OCI-LY7 (cell line): Measurements from ENCODE around the gene C2orf81. TPM values are rescaled to one million over a fixed set of nuclear protein-coding genes. Genes with fewer than 3 reads are reported as not detected.
"Not testable (repeated sequence)": the region's sequence is repeated elsewhere in the genome, so short reads cannot be mapped to it uniquely, and the experiment has no call there.

Experiments
- Bru-seq: library from RNA; stranded (reverse); fragments of 400-500 nt; gene quantifications from one replicate; lab custom pipeline; 2021; lab: Mats Ljungman, UMichigan
- BruChase-seq, 2 experiments: library from RNA; stranded (reverse); fragments of 400-500 nt; gene quantifications; one replicate each; lab custom pipeline; 2021; lab: Mats Ljungman, UMichigan
- BruUV-seq: library from RNA; stranded (reverse); fragments of 400-500 nt; replicated peaks from 2 replicates; lab custom pipeline; 2021; lab: Mats Ljungman, UMichigan
- CTCF ChIA-PET: fragments of 300-600 bp; sonication (Branson Sonifier 250); formaldehyde crosslinking; loops from one replicate; lab custom pipeline; 2022; ENCODE audit warnings: antibody characterized with exemption; ENCODE audit not compliant: unreplicated experiment; lab: Charles Lee
- POLR2A ChIA-PET: fragments of 300-600 bp; sonication (Branson Sonifier 250); formaldehyde crosslinking; loops from one replicate; lab custom pipeline; 2022; ENCODE audit warnings: antibody characterized with exemption; lab: Charles Lee
- DNase-seq: peaks from one replicate; pipeline ENCODE4 v3.0.0-alpha.2; 2015; ENCODE audit warnings: low spot score
- H2AFZ ChIP-seq: fragments of 200-600 bp; sonication (generic), shearing (Covaris generic); 2 replicates; pipeline ENCODE4 v1.6.1; 2014; ENCODE audit warnings: mild to moderate bottlenecking, antibody characterized with exemption, low read length, moderate library complexity
- H3K27ac ChIP-seq: fragments of 200-600 bp; sonication (generic); 2 replicates; pipeline ENCODE4 v1.5.1; 2014; ENCODE audit warnings: mixed run types, low read depth, mild to moderate bottlenecking, moderate library complexity, low read length, inconsistent platforms; ENCODE audit not compliant: poor library complexity, severe bottlenecking
- H3K36me3 ChIP-seq: fragments of 200-600 bp; sonication (generic); 2 replicates; pipeline ENCODE4 v1.6.1; 2014; ENCODE audit warnings: mild to moderate bottlenecking, antibody characterized with exemption, low read length, moderate library complexity, mixed read lengths; ENCODE audit not compliant: insufficient read depth
- H3K4me1 ChIP-seq: fragments of 200-600 bp; sonication (generic); 2 replicates; pipeline ENCODE4 v1.5.1; 2014; ENCODE audit warnings: mild to moderate bottlenecking, low read length; ENCODE audit not compliant: insufficient read depth, poor library complexity, severe bottlenecking
- H3K4me2 ChIP-seq: fragments of 200-600 bp; sonication (generic); 2 replicates; pipeline ENCODE4 v1.6.1; 2014; ENCODE audit warnings: mild to moderate bottlenecking, low read length
- H3K4me3 ChIP-seq: fragments of 200-600 bp; sonication (generic); 2 replicates; pipeline ENCODE4 v1.5.1; 2014; ENCODE audit warnings: mild to moderate bottlenecking, low read depth, low read length; ENCODE audit not compliant: poor library complexity, severe bottlenecking
- H3K79me2 ChIP-seq: fragments of 200-600 bp; sonication (generic); 2 replicates; pipeline ENCODE4 v1.6.1; 2016; ENCODE audit warnings: low read depth, mild to moderate bottlenecking, low read length, moderate library complexity, mixed read lengths; ENCODE audit not compliant: insufficient read depth
- H3K9me2 ChIP-seq: fragments of 200-600 bp; sonication (generic); 2 replicates; pipeline ENCODE4 v1.6.1; 2016; ENCODE audit warnings: mild to moderate bottlenecking, low read length, mixed read lengths; ENCODE audit not compliant: insufficient read depth
- H3K9me3 ChIP-seq: fragments of 200-600 bp; sonication (generic); 2 replicates; pipeline ENCODE4 v1.6.1; 2014; ENCODE audit warnings: mild to moderate bottlenecking, mixed run types, low read length, mixed read lengths
- H4K20me1 ChIP-seq: fragments of 200-600 bp; sonication (generic); 2 replicates; pipeline ENCODE4 v1.6.1; 2014; ENCODE audit warnings: mild to moderate bottlenecking, antibody characterized with exemption, low read length, moderate library complexity, mixed read lengths; ENCODE audit not compliant: insufficient read depth
- CTCF ChIP-seq: fragments of 200-600 bp; sonication (generic); conservative IDR thresholded peaks from 2 replicates; pipeline ENCODE4 v1.5.1; 2014; ENCODE audit warnings: mild to moderate bottlenecking, antibody characterized with exemption, low read length, moderate library complexity, mixed read lengths
- EZH2phosphoT487 ChIP-seq: fragments of 200-600 bp; sonication (generic); IDR thresholded peaks from 2 replicates; pipeline ENCODE4 v1.6.1; 2018; ENCODE audit warnings: low read depth, borderline replicate concordance, mild to moderate bottlenecking, mixed run types, antibody characterized with exemption, low read length, moderate library complexity, mixed read lengths
- intact Hi-C: fragments of 100-400 bp; cut with micrococcal nuclease; formaldehyde crosslinking; loops from one replicate; pipeline ENCODE4 v1.10.0; 2022; ENCODE audit not compliant: unreplicated experiment
- long read RNA-seq: library from polyadenylated mRNA; stranded (forward); transcript quantifications from one replicate; pipeline ENCODE4 v2.0.0, GENCODE V29; 2022
- total RNA-seq, 2 experiments: library from RNA; depleted of rRNA in 1 of 2; stranded (reverse); fragments of >200 nt in 1 of 2; shearing (Covaris generic) in 1 of 2; gene quantifications; 2 replicates each; pipeline ENCODE4 v1.2.3, GENCODE V29; 2014 to 2022

Gene C2orf81
- total RNA-seq (2014; rRNA removed; shearing (Covaris generic)) (3.2 and 5.5 TPM in 2 replicates), total RNA-seq (2022) (20.7 and 22.5 TPM in 2 replicates), Bru-seq, nascent RNA (percentile 50 among the genes with signal in this experiment), BruChase-seq, experiment 1, labeled RNA remaining after a 6-hour chase (percentile 60 among the genes with signal in this experiment), BruChase-seq, experiment 2, labeled RNA remaining after a 2-hour chase (percentile 52 among the genes with signal in this experiment)
- long read RNA-seq, partial matches to known transcripts, result 4 of 11 reads
- long read RNA-seq, other reads (novel, unspliced or antisense), result 3 of 11 reads

- peaks cover 7% of the 10 kb centered on the region; the same call in 1 of the 2 replicates for H3K36me3 ChIP-seq
- no TSS peak for BruUV-seq
- POLR2A ChIA-PET, result interaction anchor here (0.8 to 1.4 kb wide), 10 partner anchors 12 to 155 kb away, joined by 3 to 8 read pairs (median 4); partner anchors contain the start of gene WBP1
- H2AFZ ChIP-seq, result peak within 1 kb of the TSS; percentile 81; the same call in 1 of the 2 replicates
- H3K9me3 ChIP-seq, result no peaks in the 10 kb centered on the region
- peaks cover 4% of the 10 kb centered on the region; the same call in 1 of the 2 replicates for H3K79me2 ChIP-seq
- TF ChIP-seq CTCF (no peak), EZH2phosphoT487 (no peak)
- CTCF ChIA-PET, result interaction anchor here (0.5 to 1.0 kb wide), 2 partner anchors 34 to 282 kb away, joined by 4 to 12 read pairs; partner anchors contain the start of gene INO80B
- H3K4me2 ChIP-seq, result peak within 1 kb of the TSS; percentile 84
- H3K4me1 ChIP-seq, result peaks cover 33% of the 10 kb centered on the region
- H3K27ac ChIP-seq, result peak within 1 kb of the TSS; percentile 88
- intact Hi-C loops, result loop anchor here (1.0 kb wide), 2 partner anchors 33 to 108 kb away; partner anchors contain the start of genes AUP1 and HTRA2
- peak within 1 kb of the TSS; percentile 82 for H3K4me3 ChIP-seq
- H4K20me1 ChIP-seq, result no peaks in the 10 kb centered on the region
- peak; percentile 97 for DNase-seq
- no peaks in the 10 kb centered on the region for H3K9me2 ChIP-seq
Observed at GRCh38 chr2:74421221-74421870, at the start of gene C2orf81, which contains the start of gene WDR54. Gene C2orf81, minus strand, starts transcription at chr2:74421619. Its CDS starts 59 bp downstream, at chr2:74421560. Gene WDR54, plus strand, starts transcription at chr2:74421730. Its CDS starts 424 bp downstream, at chr2:74422154.

GRCh38 chr2:74470742-74471141, 49.3 kb upstream of the C2orf81 start:
- Histone ChIP-seq H3K36me3 (peaks cover 16% of the 10 kb centered on the region), H3K4me1 (peaks cover 23% of the 10 kb centered on the region), H3K79me2 (peaks cover 12% of the 10 kb centered on the region; the same call in 1 of the 2 replicates)
- H4K20me1 ChIP-seq, H3K4me2 ChIP-seq, CTCF ChIA-PET, H3K4me3 ChIP-seq, H3K9me2 ChIP-seq, intact Hi-C loops, DNase-seq, H3K27ac ChIP-seq, H2AFZ ChIP-seq, H3K9me3 ChIP-seq, BruUV-seq: not testable (repeated sequence)
- POLR2A ChIA-PET, result interaction anchor here (0.6 to 3.2 kb wide), 5 partner anchors 12 to 347 kb away, joined by 4 to 25 read pairs (median 6); partner anchors contain the start of genes CCDC142, TTC31 and WBP1

GRCh38 chr2:74464406-74464805, 43.0 kb upstream of the C2orf81 start:
- Histone ChIP-seq H3K36me3 (peaks cover 28% of the 10 kb centered on the region), H3K4me2 (peak overlapping the region; percentile 99), H3K79me2 (peaks cover 14% of the 10 kb centered on the region; the same call in 1 of the 2 replicates), H3K4me1 (peaks cover 15% of the 10 kb centered on the region), H3K9me2 (no peaks in the 10 kb centered on the region), H2AFZ (peak overlapping the region; percentile 80; the same call in 1 of the 2 replicates), H3K27ac (peak overlapping the region; percentile 50), H3K4me3 (peak overlapping the region; percentile 94), H3K9me3 (no peaks in the 10 kb centered on the region), H4K20me1 (no peaks in the 10 kb centered on the region)
- CTCF ChIA-PET, result no interaction called here
- TF ChIP-seq CTCF, result no peak
- TF ChIP-seq EZH2phosphoT487, result no peak
- intact Hi-C loops, result no loop called here
- POLR2A ChIA-PET, result interaction anchor here (0.8 to 1.5 kb wide), 3 partner anchors 8 to 78 kb away, joined by 3 to 14 read pairs (median 4); no protein-coding TSS in a partner anchor
- no TSS peak for BruUV-seq
- peak; percentile 33 for DNase-seq
